Upper lobe of left lung (tissue), 4 donors: ENCODE measurements around the gene ITPR2.

ENCODE experiments used
- CTCF ChIP-seq, 6 experiments: fragments of 450-650 bp in 4 of 6; fragments of 200-600 bp in 2 of 6; sonication (generic) in 2 of 6; IDR thresholded peaks; one replicate each; pipeline ENCODE4 v1.5.1; 2016 to 2019; ENCODE audit warnings: antibody characterized with exemption in 6 of 6
- POLR2A ChIP-seq, 4 donors: fragments of 450-650 bp; IDR thresholded peaks; one replicate each; pipeline ENCODE4 v1.5.1; 2016 to 2017; ENCODE audit warnings: antibody characterized with exemption in 4 of 4, mild to moderate bottlenecking in 2 of 4
- POLR2AphosphoS5 ChIP-seq, 2 donors: sonication (generic); formaldehyde crosslinking; IDR thresholded peaks; one replicate each; pipeline ENCODE4 v1.5.1; 2017; ENCODE audit warnings: antibody characterized with exemption in 2 of 2

GRCh38 chr12:26799741-26800140 is 33.3 kb downstream of the ITPR2 start:
- TF ChIP-seq CTCF (IDR thresholded peaks at IDR 0.05) (no peak), POLR2A (IDR thresholded peaks at IDR 0.05) (no peak), POLR2AphosphoS5 (IDR thresholded peaks at IDR 0.05) (no peak)
